ENCODE measurements around the gene SUPV3L1. TPM values are rescaled to one million over a fixed set of nuclear protein-coding genes. Genes with fewer than 3 reads are reported as not detected.
"Not testable (repeated sequence)": the region's sequence is repeated elsewhere in the genome, so short reads cannot be mapped to it uniquely, and the experiment has no call there.

The SUPV3L1 gene
- total RNA-seq, 1 donor from 2014 or later = 67.5 TPM

DNA sequence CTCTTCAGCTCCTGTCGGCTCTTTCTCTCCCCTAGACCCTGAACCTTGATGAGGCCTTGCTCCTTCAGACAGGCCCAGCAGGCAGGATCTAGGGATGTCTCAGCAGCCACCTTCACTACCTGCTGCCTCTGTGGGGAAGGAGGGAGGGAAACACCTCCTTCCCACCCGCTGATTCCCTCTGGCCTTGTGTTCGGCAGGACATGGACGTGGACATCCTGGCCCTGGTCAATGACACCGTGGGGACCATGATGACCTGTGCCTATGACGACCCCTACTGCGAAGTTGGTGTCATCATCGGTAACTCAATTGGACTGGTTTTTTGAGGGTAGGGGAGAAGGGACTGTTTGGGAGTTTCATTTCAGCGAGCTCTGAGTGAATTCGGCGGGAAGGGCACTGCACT lies 60.4 kb downstream of the SUPV3L1 start:
- H3K27ac Mint-ChIP-seq = no peak overlapping the region
- peaks cover 7% of the 10 kb centered on the region for H3K4me1 Mint-ChIP-seq (ENCODE audit: low read depth)
- intact Hi-C loops (cut with micrococcal nuclease) = no loop called here
- H3K4me3 Mint-ChIP-seq = no peak overlapping the region
- peaks cover 2% of the 10 kb centered on the region for H3K27me3 Mint-ChIP-seq (ENCODE audit: insufficient read depth)
- H3K36me3 Mint-ChIP-seq (ENCODE audit: low read depth) = no peaks in the 10 kb centered on the region
- no peak for DNase-seq (ENCODE audit: low spot score)
- H3K9me3 Mint-ChIP-seq = no peaks in the 10 kb centered on the region

DNA sequence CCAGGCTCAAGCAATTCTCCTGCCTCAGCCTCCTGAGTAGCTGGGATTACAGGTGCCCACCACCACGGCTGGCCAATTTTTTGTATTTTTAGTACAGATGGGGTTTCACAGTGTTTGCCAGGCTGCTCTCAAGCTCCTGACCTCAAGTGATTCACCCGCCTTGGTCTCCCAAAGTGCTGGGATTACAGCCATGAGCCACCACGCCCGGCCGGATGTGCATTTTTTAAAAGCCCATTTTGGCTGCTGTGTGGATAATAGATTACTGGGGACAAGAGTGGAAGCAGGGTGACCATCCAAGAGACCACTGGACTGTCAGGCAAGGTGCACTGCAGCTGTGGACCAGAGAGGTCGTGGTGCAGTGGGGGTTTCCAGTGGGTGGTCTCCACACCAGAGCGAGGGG lies 61.5 kb downstream of the SUPV3L1 start:
- Mint-ChIP-seq H3K4me3 (no peak overlapping the region), H3K27me3 (ENCODE audit: insufficient read depth) (peaks cover 2% of the 10 kb centered on the region), H3K4me1 (ENCODE audit: low read depth) (peaks cover 7% of the 10 kb centered on the region), H3K9me3 (no peaks in the 10 kb centered on the region), H3K27ac (no peak overlapping the region), H3K36me3 (ENCODE audit: low read depth) (no peaks in the 10 kb centered on the region)
- no peak for DNase-seq (ENCODE audit: low spot score)
- intact Hi-C loops (cut with micrococcal nuclease) = no loop called here

DNA sequence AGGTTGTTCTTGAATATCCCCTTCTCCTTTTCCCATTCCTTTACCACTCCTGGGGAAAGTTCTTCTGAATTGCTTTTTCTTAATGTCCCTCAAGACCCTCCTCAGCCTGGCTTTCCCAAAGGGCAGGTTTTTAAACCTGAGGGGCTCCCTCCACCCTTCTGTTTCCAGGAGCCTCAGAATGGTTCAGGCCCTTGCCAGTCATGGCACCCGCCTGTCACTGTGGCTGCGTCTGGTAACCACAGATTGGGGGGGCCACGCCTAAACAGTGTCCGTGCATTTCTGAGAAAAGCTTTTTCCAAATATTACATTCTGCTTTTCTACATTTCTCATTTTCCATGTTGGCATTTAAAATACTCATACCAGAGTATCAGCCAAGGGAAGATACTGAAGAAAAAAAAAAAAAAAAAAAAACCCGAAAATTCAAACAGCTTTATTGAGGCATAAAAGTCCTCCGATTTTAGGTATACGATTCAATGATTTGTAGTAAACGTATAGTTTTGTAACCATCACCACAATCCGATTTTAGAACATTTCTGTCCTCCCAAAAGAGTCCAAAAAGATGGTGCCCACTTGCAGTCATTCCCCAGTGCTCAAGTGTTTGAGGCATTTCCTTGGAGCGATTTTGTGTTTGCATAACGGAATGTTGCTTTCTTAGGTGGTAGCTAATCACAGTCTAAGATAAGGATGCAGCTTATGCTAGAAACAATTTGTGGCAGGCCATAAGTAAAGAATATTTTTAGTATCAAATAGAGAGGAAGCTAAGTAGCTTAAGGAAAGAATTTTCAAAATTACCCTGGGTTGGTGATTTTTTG lies 62.2 kb downstream of the SUPV3L1 start:
- DNase-seq (ENCODE audit: low spot score) = no peak
- intact Hi-C loops (cut with micrococcal nuclease) = no loop called here
- no peaks in the 10 kb centered on the region for H3K36me3 Mint-ChIP-seq (ENCODE audit: low read depth)
- no peaks in the 10 kb centered on the region for H3K9me3 Mint-ChIP-seq
- peaks cover 2% of the 10 kb centered on the region for H3K27me3 Mint-ChIP-seq (ENCODE audit: insufficient read depth)
- H3K27ac Mint-ChIP-seq = no peak overlapping the region
- H3K4me3 Mint-ChIP-seq = no peak overlapping the region
- H3K4me1 Mint-ChIP-seq (ENCODE audit: low read depth) = peaks cover 7% of the 10 kb centered on the region

DNA sequence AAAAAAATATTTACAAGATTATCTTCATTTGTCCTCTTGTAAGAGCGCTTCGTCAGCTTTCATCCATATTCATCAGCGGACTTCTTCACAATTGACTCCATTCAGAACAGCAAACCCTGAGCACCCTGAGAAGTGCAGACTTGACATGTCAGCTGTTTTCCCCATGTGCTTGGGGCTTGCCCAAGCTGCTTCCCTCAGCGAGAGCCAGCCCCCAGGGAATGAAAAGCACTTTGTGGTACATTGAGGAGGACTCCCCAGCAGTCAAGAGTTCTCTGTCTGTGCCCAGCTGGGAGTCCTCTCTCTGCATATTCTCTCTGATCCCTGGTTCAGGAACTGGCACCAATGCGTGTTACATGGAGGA lies 62.8 kb downstream of the SUPV3L1 start:
- peaks cover 2% of the 10 kb centered on the region for H3K27me3 Mint-ChIP-seq (ENCODE audit: insufficient read depth)
- no peaks in the 10 kb centered on the region for H3K9me3 Mint-ChIP-seq
- no peak overlapping the region for H3K27ac Mint-ChIP-seq
- H3K36me3 Mint-ChIP-seq (ENCODE audit: low read depth) = no peaks in the 10 kb centered on the region
- no peak for DNase-seq (ENCODE audit: low spot score)
- H3K4me3 Mint-ChIP-seq = no peak overlapping the region
- peaks cover under 1% of the 10 kb centered on the region for H3K4me1 Mint-ChIP-seq (ENCODE audit: low read depth)
- intact Hi-C loops (cut with micrococcal nuclease) = no loop called here

DNA sequence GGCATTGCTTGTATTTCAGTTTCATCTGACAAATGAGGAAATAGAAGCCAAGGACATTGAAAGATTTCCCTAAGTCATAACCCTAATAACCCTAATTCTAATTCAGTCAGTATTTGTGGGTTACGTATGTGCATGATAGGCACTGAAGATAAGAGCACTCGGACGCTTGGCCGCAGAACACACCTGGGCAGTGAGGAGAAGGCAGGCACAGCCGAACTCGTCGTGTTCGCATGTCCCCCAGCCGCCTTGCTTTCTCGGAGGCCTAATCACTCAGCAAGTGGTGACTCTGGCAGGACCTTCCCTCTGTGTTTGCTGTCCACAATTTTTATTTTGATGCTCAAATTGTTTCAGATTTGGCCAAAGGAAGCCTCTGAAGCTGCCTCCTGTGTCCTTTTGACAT lies 63.8 kb downstream of the SUPV3L1 start:
- H3K9me3 Mint-ChIP-seq = no peaks in the 10 kb centered on the region
- H3K27me3 Mint-ChIP-seq (ENCODE audit: insufficient read depth) = peaks cover 2% of the 10 kb centered on the region
- H3K4me3 Mint-ChIP-seq = no peak overlapping the region
- H3K36me3 Mint-ChIP-seq (ENCODE audit: low read depth) = no peaks in the 10 kb centered on the region
- no peaks in the 10 kb centered on the region for H3K4me1 Mint-ChIP-seq (ENCODE audit: low read depth)
- intact Hi-C loops (cut with micrococcal nuclease) = no loop called here
- DNase-seq (ENCODE audit: low spot score) = no peak
- H3K27ac Mint-ChIP-seq = no peak overlapping the region

DNA sequence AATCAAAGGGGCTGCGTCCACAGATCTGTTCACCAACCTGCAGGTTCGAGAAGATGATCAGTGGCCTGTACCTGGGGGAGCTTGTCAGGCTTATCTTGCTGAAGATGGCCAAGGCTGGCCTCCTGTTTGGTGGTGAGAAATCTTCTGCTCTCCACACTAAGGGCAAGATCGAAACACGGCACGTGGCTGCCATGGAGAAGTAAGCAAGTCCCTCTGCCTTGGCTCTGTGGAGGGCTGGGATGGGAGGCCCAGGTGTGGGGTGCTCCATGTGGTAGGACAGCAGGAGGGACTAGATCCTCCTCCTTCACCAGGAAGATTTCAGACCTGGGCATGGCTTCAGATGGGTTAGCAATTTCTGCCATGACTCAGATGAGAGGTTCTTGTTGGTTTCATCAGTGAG lies 66.0 kb downstream of the SUPV3L1 start:
- no peak for DNase-seq (ENCODE audit: low spot score)
- no peak overlapping the region for H3K27ac Mint-ChIP-seq
- intact Hi-C loops (cut with micrococcal nuclease) = no loop called here
- H3K9me3 Mint-ChIP-seq = no peaks in the 10 kb centered on the region
- H3K36me3 Mint-ChIP-seq (ENCODE audit: low read depth) = peaks cover 2% of the 10 kb centered on the region
- H3K4me1 Mint-ChIP-seq (ENCODE audit: low read depth) = no peaks in the 10 kb centered on the region
- no peak overlapping the region for H3K4me3 Mint-ChIP-seq
- peaks cover 2% of the 10 kb centered on the region for H3K27me3 Mint-ChIP-seq (ENCODE audit: insufficient read depth)

DNA sequence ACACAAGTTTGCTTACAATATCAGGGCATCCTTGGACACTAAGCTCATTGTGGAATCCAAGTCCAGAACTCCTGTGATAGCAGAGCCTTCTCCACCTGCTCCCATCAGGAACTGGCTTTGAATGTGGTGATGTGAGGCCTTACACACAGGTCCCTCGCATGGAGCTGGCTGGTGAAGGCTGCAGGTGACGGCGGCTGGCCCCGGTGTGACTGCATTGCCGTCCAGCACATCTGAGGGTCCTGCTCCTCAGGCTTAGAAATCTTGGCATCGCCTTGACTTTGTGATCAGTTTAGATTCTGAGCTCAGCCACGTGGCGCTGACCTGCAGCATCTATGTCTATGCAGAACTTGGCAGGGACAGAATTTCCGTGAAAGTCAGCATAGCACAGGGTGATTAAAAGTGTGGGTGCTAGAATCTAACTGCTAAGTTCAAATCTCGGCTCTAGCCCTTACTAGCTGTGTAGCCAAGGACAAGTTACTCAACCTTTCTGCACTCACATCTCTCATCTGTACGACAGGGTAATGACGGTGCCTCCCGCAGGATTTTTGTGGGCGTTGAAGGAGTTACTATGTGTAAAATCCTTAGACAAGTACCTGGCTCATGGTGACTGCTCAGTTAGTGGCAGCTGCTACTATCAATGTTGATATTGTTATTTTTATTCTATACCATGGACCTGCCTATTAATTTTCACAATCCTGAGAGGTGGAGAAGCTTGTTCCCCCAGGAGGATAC lies 66.7 kb downstream of the SUPV3L1 start:
- Mint-ChIP-seq H3K27me3 (ENCODE audit: insufficient read depth) (peaks cover 1% of the 10 kb centered on the region), H3K4me1 (ENCODE audit: low read depth) (no peaks in the 10 kb centered on the region), H3K9me3 (no peaks in the 10 kb centered on the region), H3K36me3 (ENCODE audit: low read depth) (peaks cover 2% of the 10 kb centered on the region), H3K27ac (no peak overlapping the region), H3K4me3 (no peak overlapping the region)
- intact Hi-C loops (cut with micrococcal nuclease) = no loop called here
- DNase-seq (ENCODE audit: low spot score) = no peak

DNA sequence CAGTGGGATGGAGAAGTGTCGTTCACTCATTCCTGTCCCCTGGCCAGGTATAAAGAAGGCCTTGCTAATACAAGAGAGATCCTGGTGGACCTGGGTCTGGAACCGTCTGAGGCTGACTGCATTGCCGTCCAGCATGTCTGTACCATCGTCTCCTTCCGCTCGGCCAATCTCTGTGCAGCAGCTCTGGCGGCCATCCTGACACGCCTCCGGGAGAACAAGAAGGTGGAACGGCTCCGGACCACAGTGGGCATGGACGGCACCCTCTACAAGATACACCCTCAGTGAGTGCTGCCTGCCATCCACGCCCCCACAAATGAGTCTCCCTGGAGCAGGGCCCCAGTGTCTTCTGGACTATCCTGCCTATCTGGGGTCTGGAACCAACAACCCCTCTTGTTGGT lies 67.3 kb downstream of the SUPV3L1 start:
- intact Hi-C loops (cut with micrococcal nuclease) = no loop called here
- Mint-ChIP-seq H3K27ac (no peak overlapping the region), H3K27me3 (ENCODE audit: insufficient read depth) (peaks cover 1% of the 10 kb centered on the region)

DNA sequence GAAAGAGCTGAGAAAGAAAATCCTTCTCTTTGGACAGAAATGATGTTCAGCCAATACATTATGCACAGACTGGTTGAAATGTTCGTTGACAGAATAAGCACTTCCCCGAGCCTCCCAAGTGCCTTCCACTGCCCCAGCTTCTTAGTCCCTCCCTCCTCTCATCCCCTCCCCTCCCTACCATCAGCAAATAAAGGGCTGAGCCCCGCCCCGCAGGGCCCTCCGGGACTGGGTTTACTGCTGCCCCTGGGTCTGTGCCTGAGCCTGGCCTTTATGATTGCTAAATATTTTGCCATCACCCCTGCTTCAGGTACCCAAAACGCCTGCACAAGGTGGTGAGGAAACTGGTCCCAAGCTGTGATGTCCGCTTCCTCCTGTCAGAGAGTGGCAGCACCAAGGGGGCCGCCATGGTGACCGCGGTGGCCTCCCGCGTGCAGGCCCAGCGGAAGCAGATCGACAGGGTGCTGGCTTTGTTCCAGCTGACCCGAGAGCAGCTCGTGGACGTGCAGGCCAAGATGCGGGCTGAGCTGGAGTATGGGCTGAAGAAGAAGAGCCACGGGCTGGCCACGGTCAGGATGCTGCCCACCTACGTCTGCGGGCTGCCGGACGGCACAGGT lies 68.2 kb downstream of the SUPV3L1 start:
- Mint-ChIP-seq H3K4me3 (no peak overlapping the region), H3K36me3 (ENCODE audit: low read depth) (peaks cover 3% of the 10 kb centered on the region), H3K9me3 (no peaks in the 10 kb centered on the region), H3K27ac (no peak overlapping the region), H3K4me1 (ENCODE audit: low read depth) (no peaks in the 10 kb centered on the region), H3K27me3 (ENCODE audit: insufficient read depth) (peaks cover 1% of the 10 kb centered on the region)
- intact Hi-C loops (cut with micrococcal nuclease) = no loop called here
- DNase-seq (ENCODE audit: low spot score) = no peak

More for the DNA sequence above, 67.3 kb downstream of the SUPV3L1 start:
- Mint-ChIP-seq H3K9me3 (no peaks in the 10 kb centered on the region), H3K4me1 (ENCODE audit: low read depth) (no peaks in the 10 kb centered on the region), H3K4me3 (no peak overlapping the region), H3K36me3 (ENCODE audit: low read depth) (peaks cover 3% of the 10 kb centered on the region)
- no peak for DNase-seq (ENCODE audit: low spot score)

DNA sequence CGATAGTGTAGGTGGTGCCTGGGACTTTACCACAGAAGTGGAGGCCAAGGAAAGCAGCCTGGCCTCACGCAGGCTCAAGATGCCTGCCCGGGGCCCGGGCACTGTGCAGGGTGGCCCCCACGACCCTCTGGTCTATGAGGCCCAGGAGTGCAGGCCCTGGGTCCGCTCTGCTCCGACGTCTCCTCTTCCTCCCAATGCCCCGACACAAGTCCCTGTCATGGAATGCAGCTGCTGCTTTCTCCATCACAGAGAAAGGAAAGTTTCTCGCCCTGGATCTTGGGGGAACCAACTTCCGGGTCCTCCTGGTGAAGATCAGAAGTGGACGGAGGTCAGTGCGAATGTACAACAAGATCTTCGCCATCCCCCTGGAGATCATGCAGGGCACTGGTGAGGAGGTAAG lies 70.0 kb downstream of the SUPV3L1 start:
- no peaks in the 10 kb centered on the region for H3K4me1 Mint-ChIP-seq (ENCODE audit: low read depth)

DNA sequence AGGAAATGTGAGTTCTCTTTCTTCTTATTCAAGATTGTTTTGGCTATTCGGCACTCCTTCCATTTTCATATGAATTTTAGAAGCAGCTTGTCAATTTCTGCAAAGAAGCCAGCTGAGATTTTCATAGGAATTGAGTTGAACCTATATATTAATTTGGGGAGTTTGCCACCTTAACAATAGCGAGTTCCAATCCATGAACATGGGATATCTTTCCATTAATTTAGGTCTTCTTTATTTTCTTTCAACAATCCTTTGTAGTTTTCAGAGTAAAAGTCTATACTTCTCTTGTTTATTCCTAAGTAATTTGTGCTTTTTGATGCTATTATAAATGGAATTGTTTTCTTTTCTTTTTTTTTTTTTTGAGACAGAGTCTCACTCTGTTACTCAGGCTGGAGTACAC lies 71.4 kb downstream of the SUPV3L1 start:
- H3K4me1 Mint-ChIP-seq (ENCODE audit: low read depth); DNase-seq (ENCODE audit: low spot score); H3K4me3 Mint-ChIP-seq; H3K9me3 Mint-ChIP-seq; H3K36me3 Mint-ChIP-seq (ENCODE audit: low read depth); H3K27me3 Mint-ChIP-seq (ENCODE audit: insufficient read depth); H3K27ac Mint-ChIP-seq; intact Hi-C loops (cut with micrococcal nuclease): not testable (repeated sequence)

More for the DNA sequence above, 70.0 kb downstream of the SUPV3L1 start:
- Mint-ChIP-seq H3K9me3 (no peaks in the 10 kb centered on the region), H3K27me3 (ENCODE audit: insufficient read depth) (peaks cover 1% of the 10 kb centered on the region), H3K27ac (no peak overlapping the region), H3K4me3 (no peak overlapping the region), H3K36me3 (ENCODE audit: low read depth) (peaks cover 3% of the 10 kb centered on the region)
- no peak for DNase-seq (ENCODE audit: low spot score)
- intact Hi-C loops (cut with micrococcal nuclease) = no loop called here

DNA sequence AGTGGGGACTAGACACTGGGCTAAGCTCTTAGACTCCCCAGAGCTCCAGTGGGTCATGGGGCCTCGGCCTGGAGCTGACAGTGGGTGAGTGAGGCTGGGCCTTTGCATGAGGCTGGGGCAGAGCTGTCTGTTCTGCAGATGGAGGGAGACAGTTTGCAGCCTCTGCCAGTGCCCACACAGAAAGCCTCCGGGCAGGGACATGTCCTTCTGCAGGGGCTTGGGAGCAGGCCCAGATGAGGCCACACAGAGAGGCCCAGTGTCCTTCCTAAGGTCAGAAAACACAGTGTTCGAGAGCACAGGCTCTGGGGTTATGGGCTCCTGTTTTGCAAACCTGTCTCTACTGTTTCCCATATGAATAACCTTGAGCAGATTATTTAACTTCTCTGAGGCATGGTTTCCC lies 73.1 kb downstream of the SUPV3L1 start:
- H3K9me3 Mint-ChIP-seq = no peaks in the 10 kb centered on the region
- no peak for DNase-seq (ENCODE audit: low spot score)
- intact Hi-C loops (cut with micrococcal nuclease) = no loop called here
- no peak overlapping the region for H3K4me3 Mint-ChIP-seq
- no peaks in the 10 kb centered on the region for H3K4me1 Mint-ChIP-seq (ENCODE audit: low read depth)
- H3K36me3 Mint-ChIP-seq (ENCODE audit: low read depth) = peaks cover 3% of the 10 kb centered on the region
- no peak overlapping the region for H3K27ac Mint-ChIP-seq
- peaks cover 1% of the 10 kb centered on the region for H3K27me3 Mint-ChIP-seq (ENCODE audit: insufficient read depth)

DNA sequence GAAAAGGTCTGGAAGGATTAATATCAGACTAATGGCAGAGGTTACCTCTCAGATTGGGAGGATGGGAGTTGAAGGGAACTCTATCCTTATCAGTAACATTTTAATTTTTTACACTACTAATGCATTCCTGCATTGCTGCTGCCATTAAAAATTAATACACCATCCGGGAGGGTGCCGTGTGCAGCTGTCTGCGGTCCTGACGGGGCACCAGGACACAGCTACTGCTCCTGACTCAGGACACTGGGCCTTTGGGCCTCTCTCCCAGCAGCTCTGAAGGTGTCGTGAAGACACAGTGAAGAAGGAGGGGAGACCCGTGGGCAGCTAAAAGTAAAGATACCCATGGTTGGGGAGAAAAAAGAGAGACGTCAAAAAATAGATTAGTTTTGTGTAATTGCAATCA lies 74.8 kb downstream of the SUPV3L1 start:
- intact Hi-C loops (cut with micrococcal nuclease) = no loop called here
- Mint-ChIP-seq H3K4me3 (no peak overlapping the region), H3K27ac (no peak overlapping the region), H3K9me3 (no peaks in the 10 kb centered on the region), H3K36me3 (ENCODE audit: low read depth) (peaks cover 5% of the 10 kb centered on the region), H3K4me1 (ENCODE audit: low read depth) (no peaks in the 10 kb centered on the region), H3K27me3 (ENCODE audit: insufficient read depth) (no peaks in the 10 kb centered on the region)
- no peak for DNase-seq (ENCODE audit: low spot score)
